Measurements from ENCODE around the gene AGO1. TPM values are rescaled to one million over a fixed set of nuclear protein-coding genes. Genes with fewer than 3 reads are reported as not detected.

The AGO1 gene
- total RNA-seq, 1 donor from 2014 or later = 61.5 TPM

GRCh38 chr1:35936838-35937237, 53.8 kb downstream of the AGO1 start:
- Mint-ChIP-seq H3K36me3 (ENCODE audit: low read depth) (no peaks in the 10 kb centered on the region), H3K4me1 (peaks cover 45% of the 10 kb centered on the region), H3K27me3 (ENCODE audit: low read depth) (no peaks in the 10 kb centered on the region), H3K9me3 (no peaks in the 10 kb centered on the region), H3K27ac (ENCODE audit: unreplicated experiment) (no peak overlapping the region), H3K4me3 (no peak overlapping the region)
- TF ChIP-seq CTCF (conservative IDR thresholded peaks at IDR 0.05) = no peak
- no peak for DNase-seq (ENCODE audit: low read depth, low spot score)

GRCh38 chr1:35939484-35939883, 56.5 kb downstream of the AGO1 start:
- H3K4me1 Mint-ChIP-seq = peaks cover 23% of the 10 kb centered on the region
- H3K36me3 Mint-ChIP-seq (ENCODE audit: low read depth) = no peaks in the 10 kb centered on the region
- H3K4me3 Mint-ChIP-seq = no peak overlapping the region
- DNase-seq (ENCODE audit: low read depth, low spot score) = no peak
- no peak for TF ChIP-seq CTCF (conservative IDR thresholded peaks at IDR 0.05)
- H3K27me3 Mint-ChIP-seq (ENCODE audit: low read depth) = no peaks in the 10 kb centered on the region
- H3K9me3 Mint-ChIP-seq = no peaks in the 10 kb centered on the region
- H3K27ac Mint-ChIP-seq (ENCODE audit: unreplicated experiment) = no peak overlapping the region

GRCh38 chr1:35945327-35945726, 62.3 kb downstream of the AGO1 start:
- Mint-ChIP-seq H3K4me3 (no peak overlapping the region), H3K27me3 (ENCODE audit: low read depth) (no peaks in the 10 kb centered on the region), H3K36me3 (ENCODE audit: low read depth) (no peaks in the 10 kb centered on the region), H3K9me3 (no peaks in the 10 kb centered on the region), H3K4me1 (peaks cover 6% of the 10 kb centered on the region), H3K27ac (ENCODE audit: unreplicated experiment) (no peak overlapping the region)
- no peak for TF ChIP-seq CTCF (conservative IDR thresholded peaks at IDR 0.05)
- no peak for DNase-seq (ENCODE audit: low read depth, low spot score)

- Mint-ChIP-seq H3K27ac (ENCODE audit: unreplicated experiment) (no peak overlapping the region), H3K4me1 (no peaks in the 10 kb centered on the region)
Observed at GRCh38 chr1:35947547-35947946, 64.5 kb downstream of the AGO1 start.

GRCh38 chr1:35958558-35958957, 75.5 kb downstream of the AGO1 start:
- H3K27ac Mint-ChIP-seq (ENCODE audit: unreplicated experiment) = no peak overlapping the region
- TF ChIP-seq CTCF (conservative IDR thresholded peaks at IDR 0.05) = no peak
- no peaks in the 10 kb centered on the region for H3K27me3 Mint-ChIP-seq (ENCODE audit: low read depth)
- H3K36me3 Mint-ChIP-seq (ENCODE audit: low read depth) = no peaks in the 10 kb centered on the region
- no peak for DNase-seq (ENCODE audit: low read depth, low spot score)
- H3K4me1 Mint-ChIP-seq = no peaks in the 10 kb centered on the region
- no peak overlapping the region for H3K4me3 Mint-ChIP-seq
- no peaks in the 10 kb centered on the region for H3K9me3 Mint-ChIP-seq

More at GRCh38 chr1:35947547-35947946, 64.5 kb downstream of the AGO1 start:
- no peaks in the 10 kb centered on the region for H3K9me3 Mint-ChIP-seq
- H3K36me3 Mint-ChIP-seq (ENCODE audit: low read depth) = peaks cover 3% of the 10 kb centered on the region
- no peak for DNase-seq (ENCODE audit: low read depth, low spot score)
- H3K4me3 Mint-ChIP-seq = no peak overlapping the region
- no peaks in the 10 kb centered on the region for H3K27me3 Mint-ChIP-seq (ENCODE audit: low read depth)
- no peak for TF ChIP-seq CTCF (conservative IDR thresholded peaks at IDR 0.05)

DNA sequence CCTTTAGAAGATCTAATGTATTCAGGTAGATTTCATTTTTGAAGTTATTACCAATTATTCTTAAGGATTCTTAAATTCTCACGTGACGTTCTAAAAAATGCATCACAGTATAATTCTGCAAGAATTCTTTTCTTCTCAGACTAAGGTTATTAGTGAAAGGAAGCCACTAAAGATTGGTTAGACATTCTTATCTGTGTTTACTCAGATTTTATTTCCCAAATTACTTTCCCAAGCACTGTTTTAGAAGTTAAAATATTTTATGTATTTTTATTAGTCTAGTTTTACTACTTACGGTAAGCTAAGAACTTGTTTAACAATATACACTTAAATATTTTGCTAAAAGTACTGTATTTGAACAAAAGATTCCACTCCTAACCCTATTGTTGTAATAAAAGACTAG, 76.3 kb downstream of the AGO1 start:
- TF ChIP-seq CTCF (conservative IDR thresholded peaks at IDR 0.05) = no peak
- no peaks in the 10 kb centered on the region for H3K27me3 Mint-ChIP-seq (ENCODE audit: low read depth)

More for the DNA sequence above, 76.3 kb downstream of the AGO1 start:
- no peak for DNase-seq (ENCODE audit: low read depth, low spot score)
- H3K4me3 Mint-ChIP-seq = no peak overlapping the region
- peaks cover 2% of the 10 kb centered on the region for H3K36me3 Mint-ChIP-seq (ENCODE audit: low read depth)
- no peaks in the 10 kb centered on the region for H3K9me3 Mint-ChIP-seq
- H3K4me1 Mint-ChIP-seq = no peaks in the 10 kb centered on the region
- H3K27ac Mint-ChIP-seq (ENCODE audit: unreplicated experiment) = no peak overlapping the region
